Upper lobe of right lung (tissue), 1 donor: ENCODE results near the gene UGT3A1. TPM values are rescaled to one million over a fixed set of nuclear protein-coding genes. Genes with fewer than 3 reads are reported as not detected.

Source experiments
- ATAC-seq: fragments of 200-7000 bp; cut with Tn5 transposase; one replicate; pipeline ENCODE4 v1.9.1; 2020; ENCODE audit warnings: mild to moderate bottlenecking, moderate library complexity
- DNase-seq: peaks from one replicate; pipeline ENCODE4 v3.0.0-alpha.2; 2020
- H3K27ac ChIP-seq: fragments of 200-600 bp; one replicate; pipeline ENCODE4 v1.8.0; 2022
- H3K27me3 ChIP-seq: fragments of 200-600 bp; one replicate; pipeline ENCODE4 v1.8.0; 2022; ENCODE audit warnings: mild to moderate bottlenecking
- H3K36me3 ChIP-seq: fragments of 200-600 bp; one replicate; pipeline ENCODE4 v1.8.0; 2022
- H3K4me1 ChIP-seq: fragments of 200-600 bp; one replicate; pipeline ENCODE4 v1.8.0; 2022
- H3K4me3 ChIP-seq: fragments of 200-600 bp; one replicate; pipeline ENCODE4 v1.8.0; 2022; ENCODE audit warnings: mild to moderate bottlenecking
- H3K9me3 ChIP-seq: fragments of 200-600 bp; one replicate; pipeline ENCODE4 v1.8.0; 2022
- intact Hi-C: fragments of 100-400 bp; cut with DNase I; formaldehyde crosslinking; loops from one replicate; pipeline ENCODE4 v1.11.0; 2022
- total RNA-seq: library from RNA; stranded (reverse); fragmentation: NEBNext Ultra II Directional; extraction: Animal tissue kit (Norgen Biotek cat#: 25700); gene quantifications from one replicate; pipeline ENCODE4 v1.2.1, GENCODE V29; 2021
- TF ChIP-seq, protein P1 (sequence below): fragments of 200-600 bp; IDR thresholded peaks from one replicate; pipeline ENCODE4 v1.8.0; 2022; ENCODE audit warnings: antibody characterized with exemption
- donor health status: DM: no; HTN: yes; CAD: no; lungs with severe emphysema.

The UGT3A1 gene
- total RNA-seq, 1 donor from 2014 or later, result not detected

DNA sequence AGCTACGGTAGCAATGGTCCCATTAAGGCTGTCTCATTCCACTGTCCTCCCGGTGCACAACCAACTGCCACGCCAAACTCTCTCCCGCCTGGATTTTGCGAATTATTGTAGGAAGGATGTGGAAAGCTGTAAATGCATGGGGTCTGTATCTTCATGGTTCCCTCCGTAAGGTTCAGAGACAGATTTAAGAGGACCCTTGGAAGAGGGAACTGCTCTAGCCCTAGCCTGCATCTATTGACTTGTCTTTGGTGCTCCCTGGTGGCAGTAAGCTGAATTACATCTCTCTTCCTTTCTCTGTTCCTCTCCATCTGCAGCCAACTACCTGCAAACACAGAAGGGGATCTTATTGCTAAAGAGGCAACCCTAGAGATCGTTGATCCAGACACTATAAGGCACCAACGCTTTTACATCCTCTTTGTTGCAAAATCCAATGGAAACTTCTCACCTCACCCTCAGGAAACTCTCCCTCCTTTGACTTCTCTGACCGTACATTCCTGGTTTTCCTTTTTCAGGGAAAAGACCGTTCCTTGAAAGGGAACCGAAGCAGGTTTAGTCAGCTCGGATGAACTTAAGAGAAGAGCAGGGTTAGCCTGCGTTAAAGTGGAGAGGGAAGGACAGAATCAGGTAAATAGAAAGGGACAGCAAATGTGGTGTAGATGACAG lies 64.7 kb downstream of the UGT3A1 start:
- ATAC-seq, result peak; percentile 81
- Histone ChIP-seq H3K4me3 (no peak overlapping the region), H3K36me3 (no peaks in the 10 kb centered on the region), H3K27ac (no peak overlapping the region), H3K4me1 (peaks cover 7% of the 10 kb centered on the region), H3K27me3 (peaks cover 4% of the 10 kb centered on the region), H3K9me3 (no peaks in the 10 kb centered on the region)
- intact Hi-C loops, result loop anchor here (10.0 kb wide), 3 partner anchors 152 to 842 kb away; partner anchors contain the start of gene SPEF2
- DNase-seq, result no peak
- TF ChIP-seq, protein P1, sequence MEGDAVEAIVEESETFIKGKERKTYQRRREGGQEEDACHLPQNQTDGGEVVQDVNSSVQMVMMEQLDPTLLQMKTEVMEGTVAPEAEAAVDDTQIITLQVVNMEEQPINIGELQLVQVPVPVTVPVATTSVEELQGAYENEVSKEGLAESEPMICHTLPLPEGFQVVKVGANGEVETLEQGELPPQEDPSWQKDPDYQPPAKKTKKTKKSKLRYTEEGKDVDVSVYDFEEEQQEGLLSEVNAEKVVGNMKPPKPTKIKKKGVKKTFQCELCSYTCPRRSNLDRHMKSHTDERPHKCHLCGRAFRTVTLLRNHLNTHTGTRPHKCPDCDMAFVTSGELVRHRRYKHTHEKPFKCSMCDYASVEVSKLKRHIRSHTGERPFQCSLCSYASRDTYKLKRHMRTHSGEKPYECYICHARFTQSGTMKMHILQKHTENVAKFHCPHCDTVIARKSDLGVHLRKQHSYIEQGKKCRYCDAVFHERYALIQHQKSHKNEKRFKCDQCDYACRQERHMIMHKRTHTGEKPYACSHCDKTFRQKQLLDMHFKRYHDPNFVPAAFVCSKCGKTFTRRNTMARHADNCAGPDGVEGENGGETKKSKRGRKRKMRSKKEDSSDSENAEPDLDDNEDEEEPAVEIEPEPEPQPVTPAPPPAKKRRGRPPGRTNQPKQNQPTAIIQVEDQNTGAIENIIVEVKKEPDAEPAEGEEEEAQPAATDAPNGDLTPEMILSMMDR, result peak; percentile 90

DNA sequence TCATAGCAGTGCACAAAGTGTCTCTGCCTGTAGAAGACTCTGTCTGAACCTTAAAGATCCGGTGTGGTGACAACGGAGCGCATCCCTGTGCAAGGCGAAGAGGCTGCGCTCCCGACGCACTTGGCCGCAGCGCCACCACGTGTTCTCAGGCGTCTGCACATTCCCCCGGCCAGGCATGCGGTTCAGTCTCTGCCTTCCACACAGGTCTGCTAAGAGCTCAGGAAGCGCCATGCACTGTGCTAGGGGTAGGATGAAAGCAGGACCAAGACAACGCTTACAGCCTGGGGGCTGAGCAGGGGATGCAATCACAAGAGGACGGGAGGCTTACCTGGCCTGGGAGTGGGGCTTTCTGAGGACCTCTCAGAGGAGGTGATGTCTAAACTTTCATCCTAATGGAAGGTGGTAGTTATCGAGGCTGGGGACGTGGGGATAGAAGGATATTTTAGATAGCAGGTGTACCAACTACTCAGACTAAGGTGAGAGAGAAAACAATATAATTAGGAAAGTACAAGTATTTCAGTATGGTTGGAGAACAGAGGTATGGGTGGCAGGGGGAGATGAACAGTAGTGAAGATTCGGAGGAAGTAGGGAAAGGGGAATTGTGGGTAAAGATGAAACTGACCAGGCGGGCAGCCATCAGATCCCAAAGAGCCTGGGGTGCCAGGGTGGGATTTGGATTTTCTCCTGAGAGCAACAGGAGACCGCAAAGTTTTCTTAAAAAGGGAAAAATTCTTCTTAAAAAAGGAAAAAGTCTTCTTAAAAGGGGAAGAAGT lies 66.1 kb downstream of the UGT3A1 start:
- H3K9me3 ChIP-seq, result no peaks in the 10 kb centered on the region
- peaks cover 4% of the 10 kb centered on the region for H3K27me3 ChIP-seq
- ATAC-seq (peak; percentile 87), DNase-seq (peak; percentile 77)
- H3K4me1 ChIP-seq, result peaks cover 7% of the 10 kb centered on the region
- TF ChIP-seq, protein P1, result peak; percentile 64
- H3K4me3 ChIP-seq, result no peak overlapping the region
- H3K36me3 ChIP-seq, result no peaks in the 10 kb centered on the region
- intact Hi-C loops, result loop anchor here (10.0 kb wide), 3 partner anchors 150 to 840 kb away; partner anchors contain the start of gene SPEF2
- H3K27ac ChIP-seq, result no peak overlapping the region

DNA sequence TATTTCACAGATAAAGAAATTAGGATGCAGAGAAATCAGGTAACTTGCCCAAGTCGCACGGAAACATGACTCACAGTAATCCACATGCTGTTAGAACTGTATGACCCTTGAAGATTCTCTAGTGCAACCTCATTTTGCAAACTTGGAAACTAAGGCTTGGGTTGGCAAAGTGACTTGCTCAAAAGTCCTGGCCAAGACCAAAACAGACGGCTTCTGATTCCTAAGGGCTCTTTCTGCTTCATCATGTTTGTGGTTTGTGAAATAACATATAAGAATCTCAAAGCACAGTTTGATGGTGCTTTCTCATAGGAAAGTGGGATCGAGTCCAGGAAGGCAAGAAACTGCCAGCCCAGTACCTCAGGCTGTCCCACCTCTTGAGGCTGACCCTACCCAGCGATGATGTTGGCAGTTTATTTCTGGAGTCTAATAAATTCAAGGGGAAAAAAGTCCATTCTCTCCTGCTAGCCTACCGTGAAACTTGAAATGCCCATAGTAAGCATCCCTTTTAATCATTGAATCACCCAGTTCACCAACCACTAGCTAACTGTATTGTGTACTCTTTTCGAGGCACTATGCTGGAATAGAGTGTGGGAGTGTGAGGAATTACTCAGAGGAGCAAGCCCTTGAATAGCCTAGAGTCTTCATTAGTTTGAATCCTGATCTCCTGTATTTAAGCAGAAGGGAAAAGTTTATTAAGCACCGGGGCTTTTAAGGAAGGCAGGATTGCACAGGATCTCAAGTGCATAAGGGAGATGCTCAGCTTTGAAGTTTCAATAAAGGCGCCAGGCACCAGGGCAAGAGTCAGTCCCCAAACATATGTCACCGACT lies 66.9 kb downstream of the UGT3A1 start:
- no peak for ATAC-seq
- TF ChIP-seq, protein P1, result no peak
- Histone ChIP-seq H3K27me3 (peaks cover 4% of the 10 kb centered on the region), H3K4me3 (no peak overlapping the region), H3K27ac (no peak overlapping the region), H3K36me3 (no peaks in the 10 kb centered on the region), H3K4me1 (peaks cover 7% of the 10 kb centered on the region), H3K9me3 (no peaks in the 10 kb centered on the region)
- intact Hi-C loops, result loop anchor here (10.0 kb wide), 3 partner anchors 150 to 840 kb away; partner anchors contain the start of gene SPEF2
- no peak for DNase-seq

GRCh38 chr5:35922468-35922867 lies 68.7 kb downstream of the UGT3A1 start:
- Histone ChIP-seq H3K4me3 (no peak overlapping the region), H3K4me1 (peaks cover 7% of the 10 kb centered on the region), H3K27me3 (no peaks in the 10 kb centered on the region), H3K9me3 (no peaks in the 10 kb centered on the region), H3K27ac (no peak overlapping the region), H3K36me3 (no peaks in the 10 kb centered on the region)
- TF ChIP-seq, protein P1, result no peak
- DNase-seq (no peak), ATAC-seq (no peak)
- intact Hi-C loops, result loop anchor here (10.0 kb wide), 3 partner anchors 148 to 838 kb away; partner anchors contain the start of gene SPEF2

DNA sequence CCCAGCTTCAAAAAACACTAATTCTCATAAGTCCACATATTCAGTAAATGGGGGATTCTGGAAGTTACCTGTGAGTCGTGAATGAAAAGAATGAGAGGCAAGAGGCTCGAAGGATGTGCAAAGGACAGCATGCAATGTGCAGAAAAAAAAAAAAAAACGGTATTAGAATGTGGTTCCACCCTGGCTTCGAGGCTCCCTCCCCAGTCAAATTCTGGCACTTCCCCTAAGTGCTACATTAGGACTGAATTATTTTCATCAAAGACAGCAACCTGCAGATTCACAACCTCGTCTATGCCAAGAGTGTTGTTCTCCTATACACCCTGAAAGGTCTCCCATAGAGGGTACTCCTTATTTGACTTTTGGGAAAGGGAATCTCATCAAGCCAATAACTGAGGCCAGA lies 69.3 kb downstream of the UGT3A1 start:
- TF ChIP-seq, protein P1, result no peak
- Histone ChIP-seq H3K4me1 (peaks cover 7% of the 10 kb centered on the region), H3K27me3 (no peaks in the 10 kb centered on the region), H3K27ac (no peak overlapping the region), H3K36me3 (no peaks in the 10 kb centered on the region), H3K9me3 (no peaks in the 10 kb centered on the region), H3K4me3 (no peak overlapping the region)
- DNase-seq, result no peak
- ATAC-seq, result no peak
- intact Hi-C loops, result loop anchor here (10.0 kb wide), 3 partner anchors 147 to 837 kb away; partner anchors contain the start of gene SPEF2
